Fibroblast of villous mesenchyme (primary cell): ENCODE data around the gene ARIH2. TPM values are rescaled to one million over a fixed set of nuclear protein-coding genes. Genes with fewer than 3 reads are reported as not detected.

ENCODE experiments used
- DNase-seq: peaks from one replicate; pipeline ENCODE4 v3.0.0-alpha.2; 2010; ENCODE audit warnings: low read depth
- H3K4me3 ChIP-seq: 2 replicates; pipeline ENCODE4 v1.5.1; 2011; ENCODE audit warnings: low read depth, mild to moderate bottlenecking, low read length
- CTCF ChIP-seq: IDR thresholded peaks from 2 replicates; pipeline ENCODE4 v1.5.1; 2012; ENCODE audit warnings: low read depth, mild to moderate bottlenecking, low read length; ENCODE audit not compliant: insufficient read depth
- total RNA-seq: library from RNA; depleted of rRNA; stranded (reverse); fragments of >200 nt; gene quantifications from 2 replicates; pipeline ENCODE4 v1.2.3, GENCODE V29; 2012

The ARIH2 gene
- total RNA-seq, 1 donor = 87.2 TPM

- TF ChIP-seq CTCF = no peak
- DNase-seq = no peak
- no peak overlapping the region for H3K4me3 ChIP-seq
Measured at GRCh38 chr3:48999085-48999858, 80.6 kb downstream of the ARIH2 start.

- no peak for TF ChIP-seq CTCF
- no peak overlapping the region for H3K4me3 ChIP-seq
- no peak for DNase-seq
Measured at GRCh38 chr3:49001155-49001554, 82.5 kb downstream of the ARIH2 start.

GRCh38 chr3:49004352-49005302 lies 86.0 kb downstream of the ARIH2 start:
- no peak for TF ChIP-seq CTCF
- no peak for DNase-seq

GRCh38 chr3:49005303-49005680 lies 86.7 kb downstream of the ARIH2 start:
- H3K4me3 ChIP-seq = no peak overlapping the region
- no peak for DNase-seq
- no peak for TF ChIP-seq CTCF

More at GRCh38 chr3:49004352-49005302, 86.0 kb downstream of the ARIH2 start:
- H3K4me3 ChIP-seq = no peak overlapping the region

GRCh38 chr3:49005998-49006397 lies 87.4 kb downstream of the ARIH2 start:
- peak overlapping the region; percentile 87 for H3K4me3 ChIP-seq
- no peak for TF ChIP-seq CTCF

GRCh38 chr3:49006408-49007067 lies 87.9 kb downstream of the ARIH2 start:
- peak overlapping the region; percentile 87 for H3K4me3 ChIP-seq
- no peak for TF ChIP-seq CTCF
- DNase-seq = peak; percentile 71

More at GRCh38 chr3:49005998-49006397, 87.4 kb downstream of the ARIH2 start:
- DNase-seq = no peak
